ENCODE data around the gene CLP1.

CLP1 gene

GRCh38 chr11:57657194-57658022 is at the start of gene CLP1:
TSS of gene CLP1 (plus strand) at chr11:57657762. CDS start at chr11:57659477, 1,715 bp downstream.
- DNase-seq, result peak; percentile 99

- DNase-seq, result no peak
Measured at GRCh38 chr11:57610170-57610569, 47.4 kb upstream of the CLP1 start.

GRCh38 chr11:57614234-57614772 is 43.3 kb upstream of the CLP1 start:
- no peak for DNase-seq

- no peak for DNase-seq
Measured at GRCh38 chr11:57615308-57615707, 42.3 kb upstream of the CLP1 start.

GRCh38 chr11:57616595-57616994 is 41.0 kb upstream of the CLP1 start:
- DNase-seq, result no peak

GRCh38 chr11:57618438-57618837 is 39.1 kb upstream of the CLP1 start:
- DNase-seq, result no peak

- no peak for DNase-seq
Measured at GRCh38 chr11:57619331-57619730, 38.2 kb upstream of the CLP1 start.

GRCh38 chr11:57620467-57620866 is 37.1 kb upstream of the CLP1 start:
- no peak for DNase-seq

- no peak for DNase-seq
Measured at GRCh38 chr11:57622263-57622662, 35.3 kb upstream of the CLP1 start.

GRCh38 chr11:57624864-57625263 is 32.7 kb upstream of the CLP1 start:
- no peak for DNase-seq

- no peak for DNase-seq
Measured at GRCh38 chr11:57626895-57627294, 30.7 kb upstream of the CLP1 start.

GRCh38 chr11:57630171-57630570 is 27.4 kb upstream of the CLP1 start:
- no peak for DNase-seq

GRCh38 chr11:57632116-57632515 is 25.4 kb upstream of the CLP1 start:
- DNase-seq, result no peak

GRCh38 chr11:57633394-57634070 is 24.0 kb upstream of the CLP1 start:
- DNase-seq, result no peak

GRCh38 chr11:57634311-57634710 is 23.3 kb upstream of the CLP1 start:
- DNase-seq, result no peak

GRCh38 chr11:57635246-57635645 is 22.3 kb upstream of the CLP1 start:
- DNase-seq, result no peak

- DNase-seq, result no peak
Measured at GRCh38 chr11:57637626-57638004, 19.9 kb upstream of the CLP1 start.

GRCh38 chr11:57638005-57638781 is 19.4 kb upstream of the CLP1 start:
- no peak for DNase-seq

GRCh38 chr11:57638811-57639320 is 18.7 kb upstream of the CLP1 start:
- peak; percentile 34 for DNase-seq

- peak; percentile 40 for DNase-seq
Measured at GRCh38 chr11:57639321-57640067, 18.1 kb upstream of the CLP1 start.

- DNase-seq, result no peak
Measured at GRCh38 chr11:57640068-57640800, 17.3 kb upstream of the CLP1 start.

Data from CD4-positive, alpha-beta T cell treated with Interleukin-17A for 4 hours (primary cell).